Measurements from ENCODE around the gene CXCR5. TPM values are rescaled to one million over a fixed set of nuclear protein-coding genes. Genes with fewer than 3 reads are reported as not detected.

CXCR5 gene
- total RNA-seq, 2 experiments from 2014 or later, result 1.9 to 2.2 TPM

- POLR2A ChIA-PET, result interaction anchor here (1.5 kb wide), 1 partner anchor 146 kb away, joined by 5 read pairs; no protein-coding TSS in a partner anchor
- H3K27me3 Mint-ChIP-seq, result peaks cover 3% of the 10 kb centered on the region
- DNase-seq, result no peak
- no peak for ATAC-seq (ENCODE audit: low read depth)
- H3K27ac Mint-ChIP-seq, result no peak overlapping the region
- no peaks in the 10 kb centered on the region for H3K9me3 Mint-ChIP-seq
- H3K4me3 Mint-ChIP-seq, result no peak overlapping the region
- H3K4me1 Mint-ChIP-seq, result peaks cover 31% of the 10 kb centered on the region
- no peaks in the 10 kb centered on the region for H3K36me3 Mint-ChIP-seq
Measured at GRCh38 chr11:118935376-118935775, 51.7 kb downstream of the CXCR5 start.

GRCh38 chr11:118938491-118939403, 55.1 kb downstream of the CXCR5 start:
- H3K27ac Mint-ChIP-seq, result peak overlapping the region; percentile 87
- POLR2A ChIA-PET, result interaction anchor here (0.6 to 2.5 kb wide), 3 partner anchors 9 to 155 kb away, joined by 3 to 20 read pairs (median 3); no protein-coding TSS in a partner anchor
- peaks cover 3% of the 10 kb centered on the region for H3K27me3 Mint-ChIP-seq
- H3K36me3 Mint-ChIP-seq, result no peaks in the 10 kb centered on the region
- no peak overlapping the region for H3K4me3 Mint-ChIP-seq
- H3K9me3 Mint-ChIP-seq, result no peaks in the 10 kb centered on the region
- H3K4me1 Mint-ChIP-seq, result peaks cover 28% of the 10 kb centered on the region
- ATAC-seq (ENCODE audit: low read depth) (no peak), DNase-seq (no peak)

- Mint-ChIP-seq H3K9me3 (no peaks in the 10 kb centered on the region), H3K36me3 (no peaks in the 10 kb centered on the region), H3K27ac (peak overlapping the region; percentile 87), H3K27me3 (peaks cover 3% of the 10 kb centered on the region), H3K4me1 (peaks cover 28% of the 10 kb centered on the region), H3K4me3 (peak overlapping the region; percentile 58)
- no peak for ATAC-seq (ENCODE audit: low read depth)
- no peak for DNase-seq
- POLR2A ChIA-PET, result interaction anchor here (0.6 to 2.5 kb wide), 10 partner anchors 9 to 185 kb away, joined by 3 to 20 read pairs (median 6); partner anchors contain the start of genes BCL9L and DDX6
Measured at GRCh38 chr11:118939404-118939915, 55.8 kb downstream of the CXCR5 start.

GRCh38 chr11:118939953-118940598, 56.4 kb downstream of the CXCR5 start:
- no peaks in the 10 kb centered on the region for H3K9me3 Mint-ChIP-seq
- peak overlapping the region; percentile 80 for H3K27ac Mint-ChIP-seq
- H3K36me3 Mint-ChIP-seq, result peaks cover under 1% of the 10 kb centered on the region
- peak; percentile 69 for DNase-seq
- POLR2A ChIA-PET, result interaction anchor here (0.6 to 2.5 kb wide), 10 partner anchors 10 to 185 kb away, joined by 3 to 20 read pairs (median 6); partner anchors contain the start of genes BCL9L, DDX6 and RPS25
- peak; percentile 95 for ATAC-seq (ENCODE audit: low read depth)
- H3K4me3 Mint-ChIP-seq, result peak overlapping the region; percentile 58
- H3K27me3 Mint-ChIP-seq, result peaks cover 3% of the 10 kb centered on the region
- H3K4me1 Mint-ChIP-seq, result peaks cover 30% of the 10 kb centered on the region

- Mint-ChIP-seq H3K36me3 (peaks cover 2% of the 10 kb centered on the region), H3K4me1 (peaks cover 10% of the 10 kb centered on the region), H3K9me3 (no peaks in the 10 kb centered on the region), H3K4me3 (no peak overlapping the region), H3K27me3 (peaks cover 9% of the 10 kb centered on the region), H3K27ac (no peak overlapping the region)
- DNase-seq (no peak), ATAC-seq (ENCODE audit: low read depth) (no peak)
- POLR2A ChIA-PET, result no interaction called here
Measured at GRCh38 chr11:118947091-118947490, 63.4 kb downstream of the CXCR5 start.

Small RNA genes within 50 kb of the gene (microRNA-seq; reads per million reads assigned to microRNA genes)
- gene MIR4492, result not detected

Other genes starting within 250 kb of the CXCR5 start
- not detected for gene TREH, start 204.2 kb upstream of the CXCR5 start, total RNA-seq
- gene DDX6, start 92.7 kb upstream of the CXCR5 start, total RNA-seq, result 100 to 1,000 TPM; 193 to 212 TPM
- 100 to 1,000 TPM; 116 to 128 TPM for gene BCL9L, start 42.0 kb downstream of the CXCR5 start, total RNA-seq
- under 1 TPM in 1 of 2 experiments, not detected in 1; 0.44 TPM for gene UPK2, start 72.4 kb downstream of the CXCR5 start, total RNA-seq
- not detected for gene FOXR1, start 87.9 kb downstream of the CXCR5 start, total RNA-seq
- gene CENATAC, start 114.2 kb downstream of the CXCR5 start, total RNA-seq, result 10 to 100 TPM; 66.8 to 74.2 TPM
- gene RPS25, start 134.5 kb downstream of the CXCR5 start, total RNA-seq, result 1,000 to 10,000 TPM; 1,397 to 1,460 TPM
- 10 to 100 TPM; 80.5 to 84.4 TPM for gene TRAPPC4, start 134.9 kb downstream of the CXCR5 start, total RNA-seq
- 10 to 100 TPM; 20.3 to 23.9 TPM for gene SLC37A4, start 147.0 kb downstream of the CXCR5 start, total RNA-seq
- gene HYOU1, start 173.3 kb downstream of the CXCR5 start, total RNA-seq, result 10 to 100 TPM; 76.5 to 83.1 TPM
- gene VPS11, start 183.9 kb downstream of the CXCR5 start, total RNA-seq, result 10 to 100 TPM; 41.2 to 46.2 TPM
- 10 to 100 TPM; 18.0 to 18.8 TPM for gene HMBS, start 201.0 kb downstream of the CXCR5 start, total RNA-seq
- gene DPAGT1, start 218.0 kb downstream of the CXCR5 start, total RNA-seq, result 10 to 100 TPM; 43.2 to 56.1 TPM
- 10 to 100 TPM; 32.2 to 32.6 TPM for gene C2CD2L, start 223.5 kb downstream of the CXCR5 start, total RNA-seq
- gene HINFP, start 237.7 kb downstream of the CXCR5 start, total RNA-seq, result 10 to 100 TPM; 52.4 to 52.6 TPM

Measured in activated naive CD8-positive, alpha-beta T cell treated with anti-CD3 and anti-CD28 coated beads, Interleukin-2, amount 10 ng/mL, durations not matched to agents 7 days and 5 days (primary cell).